Heart left ventricle (tissue), 16 donors: ENCODE measurements around the gene PLIN5. TPM values are rescaled to one million over a fixed set of nuclear protein-coding genes. Genes with fewer than 3 reads are reported as not detected.
A peak's percentile ranks its signal among the peaks of the same experiment; 100 is the strongest.
"Not testable (repeated sequence)": the region's sequence is repeated elsewhere in the genome, so short reads cannot be mapped to it uniquely, and the experiment has no call there.

Experiments
- ATAC-seq, 4 donors: fragments of 200-7000 bp; cut with Tn5 transposase; one replicate each; pipeline ENCODE4 v1.9.1; 2020 to 2022; ENCODE audit warnings: moderate library complexity in 4 of 4, mild to moderate bottlenecking in 3 of 4, moderate number of reproducible peaks in 1 of 4
- DNase-seq, 5 donors: peaks; one replicate each; pipeline ENCODE4 v3.0.0-alpha.2; 2020
- H3K27ac ChIP-seq, 12 donors: fragments of 200-600 bp; sonication (generic) in 4 of 12; one replicate each; pipeline versions ENCODE4 v1.5.0 to v1.8.0; 2016 to 2022; ENCODE audit warnings: mild to moderate bottlenecking in 2 of 12
- H3K27me3 ChIP-seq, 9 donors: fragments of 200-600 bp; sonication (generic) in 2 of 9; one replicate each; pipeline versions ENCODE4 v1.5.1 to v1.8.0; 2016 to 2022; ENCODE audit warnings: mild to moderate bottlenecking in 3 of 9
- H3K36me3 ChIP-seq, 9 donors: fragments of 200-600 bp; sonication (generic) in 2 of 9; one replicate each; pipeline versions ENCODE4 v1.5.0 to v1.8.0; 2018 to 2022; ENCODE audit warnings: mild to moderate bottlenecking in 2 of 9
- H3K4me1 ChIP-seq, 12 donors: fragments of 200-600 bp; sonication (generic) in 4 of 12; one replicate each; pipeline versions ENCODE4 v1.5.0 to v1.8.0; 2016 to 2022; ENCODE audit warnings: mild to moderate bottlenecking in 3 of 12
- H3K4me3 ChIP-seq, 12 donors: fragments of 200-600 bp; sonication (generic) in 4 of 12; one replicate each; pipeline versions ENCODE4 v1.5.0 to v1.8.0; 2017 to 2022; ENCODE audit warnings: mild to moderate bottlenecking in 9 of 12, moderate library complexity in 4 of 12
- H3K9me3 ChIP-seq, 12 donors: fragments of 200-600 bp; sonication (generic) in 4 of 12; one replicate each; pipeline versions ENCODE4 v1.5.0 to v1.8.0; 2016 to 2022; ENCODE audit warnings: mild to moderate bottlenecking in 1 of 12
- POLR2A ChIP-seq, 2 donors: fragments of 450-650 bp; IDR thresholded peaks; one replicate each; pipeline ENCODE4 v1.6.1; 2017; ENCODE audit warnings: antibody characterized with exemption in 2 of 2, mild to moderate bottlenecking in 2 of 2, moderate library complexity in 2 of 2
- WGBS, 4 donors: extraction: QIAGEN DNeasy Blood & Tissue Kit in 2 of 4; methylation state at CpG; one replicate each; pipeline versions ENCODE4 v1.1.5 to v1.1.7; 2013 to 2018; 5-methylcytosine and 5-hydroxymethylcytosine counted together
- intact Hi-C, 10 donors: fragments of 100-400 bp; cut with DNase I; formaldehyde crosslinking; loops; one replicate each; pipeline versions ENCODE4 v1.11.1 to v1.14.2; 2022
- polyA plus RNA-seq, 2 donors: library from polyadenylated mRNA; stranded (reverse); fragments of 200-250 nt; gene quantifications; one replicate each; pipeline ENCODE4 v1.2.3, GENCODE V29; 2013
- total RNA-seq, 9 donors: library from RNA; depleted of rRNA in 2 of 9; stranded (reverse); fragments of >200 nt in 2 of 9; fragmentation: NEBNext Ultra II Directional in 3 of 9; extraction: Animal tissue kit (Norgen Biotek cat#: 25700) in 3 of 9; gene quantifications; one replicate each; pipeline versions ENCODE4 v1.1.0 to v1.2.4, GENCODE V29; 2016 to 2023
- TF ChIP-seq, protein P1 (sequence below), 12 donors: fragments of 200-600 bp; sonication (generic) in 4 of 12; IDR thresholded peaks; one replicate each; pipeline versions ENCODE4 v1.5.0 to v1.8.0; 2018 to 2022; ENCODE audit warnings: antibody characterized with exemption in 12 of 12, mild to moderate bottlenecking in 5 of 12
- donor health status: ischemic (EF 13 %, LVEDD 7.1; RV severe dilation, severe dysfunction).
- donor health status: healthy with polysubstance abuse.
- donor health status: DM: no; HTN: yes; CAD: no.
- donor health status: DM: no; HTN: no; CAD: no.
- donor health status: ischemic (EF 25% LVEDD 6.9; RV normal size, moderate dysfunction).
- donor health status: ischemic (EF 25% LVEDD 5.7; RV mildly dilated, moderate dysfunction).
- donor health status: healthy.
- donor health status: DM: yes; HTN: yes; CAD: no.
- donor health status: ischemic (EF 35%, LVEDD 5.7; RV mildly dilated, moderate dysfunction).
- donor health status: nonischemic (EF 11% LVEDD 7.7; RV severe dilation, severe dysfunction).
- donor health status: DM: yes; HTN: yes; CAD: no.
- donor health status: PGD.
- donor health status: ischemic (EF 29% LVEDD 5.4; RV normal size, mild dysfunction).
- donor health status: nonischemic (EF 23%, LVEDD 6.1; RV moderate dilation, normal function).

The PLIN5 gene
- total and polyA plus RNA-seq, 11 donors: 17.5 to 88.6 (median 42.7) TPM

DNA sequence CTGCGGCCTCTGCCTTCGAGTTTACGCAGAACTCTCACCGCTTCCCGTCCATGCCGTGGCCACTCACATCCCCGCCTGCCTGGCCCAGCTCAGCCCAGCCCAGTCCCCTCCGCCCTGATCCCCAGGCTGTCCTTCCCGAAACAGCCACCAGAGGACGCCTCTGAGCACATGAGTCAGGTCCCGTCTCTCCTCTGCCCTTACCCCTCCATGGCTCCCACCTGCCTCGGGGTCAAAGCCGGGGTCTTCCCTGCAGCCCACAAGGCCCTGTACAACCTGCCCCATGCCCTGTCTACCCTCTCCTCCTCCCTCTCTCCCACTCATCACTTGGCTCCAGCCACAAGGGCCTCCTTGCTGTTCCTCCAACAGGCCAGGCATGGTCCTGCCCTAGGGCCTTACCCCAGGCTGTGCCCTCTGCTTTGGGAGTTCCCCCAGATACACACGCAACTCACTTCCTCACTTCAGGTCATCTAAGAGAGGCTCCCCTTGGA is 32.6 kb upstream of the PLIN5 start:
- ATAC-seq: peak; percentile 43 to 92 (median 79)
- Histone ChIP-seq H3K36me3 (no peaks in the 10 kb centered on the region), H3K9me3 (no peaks in the 10 kb centered on the region), H3K27ac (peak overlapping the region in 9 of 12 donors; percentile 17 to 75 (median 55)), H3K4me3 (peak overlapping the region in 1 of 12 donors; percentile 3), H3K27me3 (no peaks in the 10 kb centered on the region), H3K4me1 (peaks cover 0 to 14% (median 4%) of the 10 kb centered on the region in 12 donors)
- 40 to 51% (median 45%) methylated on average over 14 of the region's 14 CpGs for WGBS, 4 donors
- intact Hi-C loops: loop anchor here in 1 of 10 donors (2.0 kb wide), 1 partner anchor 69 kb away; no protein-coding TSS in a partner anchor
- TF ChIP-seq, protein P1, sequence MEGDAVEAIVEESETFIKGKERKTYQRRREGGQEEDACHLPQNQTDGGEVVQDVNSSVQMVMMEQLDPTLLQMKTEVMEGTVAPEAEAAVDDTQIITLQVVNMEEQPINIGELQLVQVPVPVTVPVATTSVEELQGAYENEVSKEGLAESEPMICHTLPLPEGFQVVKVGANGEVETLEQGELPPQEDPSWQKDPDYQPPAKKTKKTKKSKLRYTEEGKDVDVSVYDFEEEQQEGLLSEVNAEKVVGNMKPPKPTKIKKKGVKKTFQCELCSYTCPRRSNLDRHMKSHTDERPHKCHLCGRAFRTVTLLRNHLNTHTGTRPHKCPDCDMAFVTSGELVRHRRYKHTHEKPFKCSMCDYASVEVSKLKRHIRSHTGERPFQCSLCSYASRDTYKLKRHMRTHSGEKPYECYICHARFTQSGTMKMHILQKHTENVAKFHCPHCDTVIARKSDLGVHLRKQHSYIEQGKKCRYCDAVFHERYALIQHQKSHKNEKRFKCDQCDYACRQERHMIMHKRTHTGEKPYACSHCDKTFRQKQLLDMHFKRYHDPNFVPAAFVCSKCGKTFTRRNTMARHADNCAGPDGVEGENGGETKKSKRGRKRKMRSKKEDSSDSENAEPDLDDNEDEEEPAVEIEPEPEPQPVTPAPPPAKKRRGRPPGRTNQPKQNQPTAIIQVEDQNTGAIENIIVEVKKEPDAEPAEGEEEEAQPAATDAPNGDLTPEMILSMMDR (IDR thresholded peaks at IDR 0.05): peak; percentile 68 to 81 (median 76)
- TF ChIP-seq POLR2A (IDR thresholded peaks at IDR 0.05): no peak
- DNase-seq: peak; percentile 70 to 87 (median 78)

DNA sequence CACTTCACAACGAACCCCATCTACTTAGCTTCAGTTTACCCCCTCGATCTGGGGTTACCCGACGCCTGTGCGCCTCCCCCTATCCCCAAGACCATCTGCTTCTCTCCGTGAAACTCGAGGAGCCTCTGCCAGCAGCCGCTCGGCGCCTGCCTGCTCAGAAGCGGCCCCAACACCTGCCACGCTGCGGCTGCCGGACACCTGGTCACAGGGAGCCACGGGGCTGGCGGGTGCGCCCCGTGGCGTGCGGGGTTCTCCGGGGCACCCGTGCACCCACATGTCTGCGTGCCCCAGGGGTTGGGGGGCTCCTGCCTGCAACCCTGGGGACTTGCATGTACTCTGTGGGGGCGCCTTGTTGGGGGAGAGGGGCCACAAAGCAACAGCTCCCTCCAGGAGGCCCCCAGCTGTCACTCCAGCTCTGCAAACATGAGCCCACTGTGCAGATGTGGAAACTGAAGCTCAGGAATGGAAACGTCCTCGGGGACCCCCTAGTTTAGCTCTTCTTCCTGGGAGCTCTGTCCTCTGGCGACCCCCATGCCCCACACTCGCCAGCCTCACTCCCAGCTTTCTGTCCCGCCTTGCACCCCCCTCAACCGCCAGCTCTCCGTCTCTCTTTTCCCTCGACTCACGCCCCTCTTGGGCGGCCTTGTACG is 31.5 kb upstream of the PLIN5 start:
- no peak for DNase-seq
- no peaks in the 10 kb centered on the region for H3K36me3 ChIP-seq

DNA sequence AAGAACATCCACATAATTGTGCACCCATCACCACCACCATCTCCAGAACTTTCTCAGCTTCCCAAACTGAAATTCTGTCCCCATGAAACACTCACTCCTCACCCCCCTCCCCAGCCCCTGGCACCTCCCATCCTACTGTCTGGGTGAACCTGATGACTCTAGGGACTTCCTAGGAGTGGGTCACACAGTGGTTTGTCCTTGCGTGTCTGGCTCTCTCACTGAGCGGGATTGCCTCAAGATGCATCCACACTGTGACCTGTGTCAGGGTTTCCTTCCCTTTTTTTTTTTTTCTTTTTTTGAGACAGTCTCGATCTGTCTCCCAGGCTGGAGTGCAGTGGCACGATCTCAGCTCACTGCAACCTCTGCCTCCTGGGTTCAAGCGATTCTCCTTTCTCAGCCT is 28.5 kb upstream of the PLIN5 start:
- ATAC-seq: peak in 2 of 4 donors; percentile 39 to 53
- DNase-seq: not testable (repeated sequence)

More for the DNA sequence above, 31.5 kb upstream of the PLIN5 start:
- Histone ChIP-seq H3K27ac (peak overlapping the region in 4 of 12 donors; percentile 17 to 75 (median 57)), H3K4me1 (peaks cover 0 to 18% (median 3%) of the 10 kb centered on the region in 12 donors), H3K9me3 (no peaks in the 10 kb centered on the region), H3K4me3 (no peak overlapping the region), H3K27me3 (no peaks in the 10 kb centered on the region)
- WGBS, 4 donors: 91 to 93% (median 92%) methylated on average over 33 to 35 of the region's 35 CpGs
- ATAC-seq: no peak
- TF ChIP-seq POLR2A (IDR thresholded peaks at IDR 0.05): no peak
- TF ChIP-seq, protein P1 (IDR thresholded peaks at IDR 0.05): no peak
- intact Hi-C loops: loop anchor here in 1 of 10 donors (2.0 kb wide), 1 partner anchor 70 kb away; no protein-coding TSS in a partner anchor

DNA sequence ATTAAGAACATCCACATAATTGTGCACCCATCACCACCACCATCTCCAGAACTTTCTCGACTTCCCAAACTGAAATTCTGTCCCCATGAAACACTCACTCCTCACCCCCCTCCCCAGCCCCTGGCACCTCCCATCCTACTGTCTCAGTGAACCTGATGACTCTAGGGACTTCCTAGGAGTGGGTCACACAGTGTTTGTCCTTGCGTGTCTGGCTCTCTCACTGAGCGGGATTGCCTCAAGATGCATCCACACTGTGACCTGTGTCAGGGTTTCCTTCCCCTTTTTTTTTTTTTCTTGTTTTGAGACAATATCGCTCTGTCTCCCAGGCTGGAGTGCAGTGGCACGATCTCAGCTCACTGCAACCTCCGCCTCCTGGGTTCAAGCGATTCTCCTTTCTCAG is 27.1 kb upstream of the PLIN5 start:
- ATAC-seq: peak in 3 of 4 donors; percentile 19 to 53 (median 44)

More for the DNA sequence above, 28.5 kb upstream of the PLIN5 start:
- H3K36me3 ChIP-seq, H3K9me3 ChIP-seq, H3K27ac ChIP-seq, intact Hi-C loops, H3K4me3 ChIP-seq, H3K27me3 ChIP-seq: not testable (repeated sequence)
- 78 to 93% (median 79%) methylated on average over 4 to 5 of the region's 5 CpGs for WGBS, 4 donors
- H3K4me1 ChIP-seq: peaks cover 0 to 26% (median 4%) of the 10 kb centered on the region in 12 donors

DNA sequence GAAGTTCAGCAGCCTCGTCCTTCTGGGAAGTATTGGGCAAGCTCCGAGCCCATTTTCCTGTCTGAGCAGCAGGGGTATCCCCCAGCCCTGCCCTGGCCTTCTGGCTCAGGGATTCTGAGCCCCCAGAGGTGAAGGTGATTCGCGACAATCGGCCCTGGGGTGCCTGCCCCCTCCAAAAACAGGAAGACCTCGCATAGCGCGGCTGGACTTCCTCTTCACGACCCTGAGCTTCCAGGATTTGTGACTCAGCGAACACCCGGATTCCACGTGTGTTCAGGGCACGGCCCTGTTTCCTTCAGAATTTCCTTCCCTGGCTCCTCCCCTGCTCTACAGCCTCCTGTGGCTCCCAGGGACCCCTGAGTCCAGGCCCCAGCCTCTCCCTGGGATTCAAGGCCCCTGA is 24.5 kb upstream of the PLIN5 start, which contains the start of gene SEMA6B:
TSS of gene SEMA6B (minus strand) at position 116 of the 400 bp plus-strand sequence. CDS start 1,227 bp downstream, outside the sequence.
- peak within 1 kb of the TSS; percentile 53 to 87 (median 74) for H3K27ac ChIP-seq
- H3K9me3 ChIP-seq: no peaks in the 10 kb centered on the region
- H3K27me3 ChIP-seq: no peaks in the 10 kb centered on the region
- WGBS, 4 donors: 28 to 50% (median 48%) methylated on average over 12 to 13 of the region's 13 CpGs
- peak; percentile 65 to 84 (median 70) for DNase-seq
- peaks cover 0 to 28% (median 3%) of the 10 kb centered on the region in 12 donors for H3K4me1 ChIP-seq
- H3K4me3 ChIP-seq: peak within 1 kb of the TSS; percentile 13 to 65 (median 57)
- peaks cover 0 to 14% (median 5%) of the 10 kb centered on the region in 9 donors for H3K36me3 ChIP-seq
- intact Hi-C loops: loop anchor here in 9 of 10 donors (2.0 to 5.0 kb wide), 2 partner anchors 77 to 78 kb away; partner anchors contain the start of gene TNFAIP8L1 (in 8 of the 9)
- TF ChIP-seq POLR2A (IDR thresholded peaks at IDR 0.05): peak in 1 of 2 donors; percentile 25
- TF ChIP-seq, protein P1 (IDR thresholded peaks at IDR 0.05): no peak
- peak; percentile 64 to 91 (median 74) for ATAC-seq

More for the DNA sequence above, 27.1 kb upstream of the PLIN5 start:
- 76 to 78% (median 76%) methylated on average over 7 of the region's 7 CpGs for WGBS, 4 donors
- peak overlapping the region in 1 of 12 donors; percentile 15 for H3K27ac ChIP-seq
- H3K4me3 ChIP-seq, H3K27me3 ChIP-seq, DNase-seq, intact Hi-C loops, H3K36me3 ChIP-seq, H3K9me3 ChIP-seq: not testable (repeated sequence)
- peaks cover 0 to 27% (median 5%) of the 10 kb centered on the region in 12 donors for H3K4me1 ChIP-seq
